Measurements from ENCODE around the gene GLRX5.

Gene GLRX5

GRCh38 chr14:95499354-95499750 is 35.5 kb upstream of the GLRX5 start:
- H3K4me2 ChIP-seq (ENCODE audit: low read depth, low read length, poor library complexity, severe bottlenecking), result no peak overlapping the region
- no peaks in the 10 kb centered on the region for H3K9me3 ChIP-seq (ENCODE audit: insufficient read depth, low read length)
- no peaks in the 10 kb centered on the region for H3K27me3 ChIP-seq (ENCODE audit: low read length)
- H2AFZ ChIP-seq (ENCODE audit: low read depth, low read length, severe bottlenecking), result no peak overlapping the region
- no peaks in the 10 kb centered on the region for H3K79me2 ChIP-seq (ENCODE audit: insufficient read depth, low read length)
- H3F3A ChIP-seq (ENCODE audit: insufficient read depth), result no peaks in the 10 kb centered on the region
- H4K20me1 ChIP-seq (ENCODE audit: low read depth, low read length), result no peaks in the 10 kb centered on the region
- H3K9ac ChIP-seq (ENCODE audit: low read length), result no peak overlapping the region
- no peak overlapping the region for H3K27ac ChIP-seq (ENCODE audit: low read depth, low read length)
- H3K4me3 ChIP-seq (ENCODE audit: insufficient read depth, low read length, poor library complexity, severe bottlenecking), result no peak overlapping the region
- no peaks in the 10 kb centered on the region for H3K36me3 ChIP-seq (ENCODE audit: low read length)
- no peaks in the 10 kb centered on the region for H3K9me2 ChIP-seq (replicated peaks; ENCODE audit: insufficient read depth, low read length)
- TF ChIP-seq, protein P1, sequence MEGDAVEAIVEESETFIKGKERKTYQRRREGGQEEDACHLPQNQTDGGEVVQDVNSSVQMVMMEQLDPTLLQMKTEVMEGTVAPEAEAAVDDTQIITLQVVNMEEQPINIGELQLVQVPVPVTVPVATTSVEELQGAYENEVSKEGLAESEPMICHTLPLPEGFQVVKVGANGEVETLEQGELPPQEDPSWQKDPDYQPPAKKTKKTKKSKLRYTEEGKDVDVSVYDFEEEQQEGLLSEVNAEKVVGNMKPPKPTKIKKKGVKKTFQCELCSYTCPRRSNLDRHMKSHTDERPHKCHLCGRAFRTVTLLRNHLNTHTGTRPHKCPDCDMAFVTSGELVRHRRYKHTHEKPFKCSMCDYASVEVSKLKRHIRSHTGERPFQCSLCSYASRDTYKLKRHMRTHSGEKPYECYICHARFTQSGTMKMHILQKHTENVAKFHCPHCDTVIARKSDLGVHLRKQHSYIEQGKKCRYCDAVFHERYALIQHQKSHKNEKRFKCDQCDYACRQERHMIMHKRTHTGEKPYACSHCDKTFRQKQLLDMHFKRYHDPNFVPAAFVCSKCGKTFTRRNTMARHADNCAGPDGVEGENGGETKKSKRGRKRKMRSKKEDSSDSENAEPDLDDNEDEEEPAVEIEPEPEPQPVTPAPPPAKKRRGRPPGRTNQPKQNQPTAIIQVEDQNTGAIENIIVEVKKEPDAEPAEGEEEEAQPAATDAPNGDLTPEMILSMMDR (IDR thresholded peaks at IDR 0.05; ENCODE audit: insufficient read depth, low read length, poor library complexity, severe bottlenecking), result no peak
- no peak for TF ChIP-seq EZH2phosphoT487 (conservative IDR thresholded peaks at IDR 0.05; ENCODE audit: low read length)

GRCh38 chr14:95500201-95500681 is 34.6 kb upstream of the GLRX5 start:
- Histone ChIP-seq H3K9me3 (ENCODE audit: insufficient read depth, low read length) (no peaks in the 10 kb centered on the region), H3K27ac (ENCODE audit: low read depth, low read length) (no peak overlapping the region), H3K9me2 (replicated peaks; ENCODE audit: insufficient read depth, low read length) (no peaks in the 10 kb centered on the region), H3K4me3 (ENCODE audit: insufficient read depth, low read length, poor library complexity, severe bottlenecking) (no peak overlapping the region), H3F3A (ENCODE audit: insufficient read depth) (no peaks in the 10 kb centered on the region), H3K79me2 (ENCODE audit: insufficient read depth, low read length) (no peaks in the 10 kb centered on the region), H2AFZ (ENCODE audit: low read depth, low read length, severe bottlenecking) (no peak overlapping the region), H3K36me3 (ENCODE audit: low read length) (no peaks in the 10 kb centered on the region), H3K27me3 (ENCODE audit: low read length) (no peaks in the 10 kb centered on the region), H3K9ac (ENCODE audit: low read length) (no peak overlapping the region), H3K4me2 (ENCODE audit: low read depth, low read length, poor library complexity, severe bottlenecking) (no peak overlapping the region), H4K20me1 (ENCODE audit: low read depth, low read length) (no peaks in the 10 kb centered on the region)
- TF ChIP-seq, protein P1 (IDR thresholded peaks at IDR 0.05; ENCODE audit: insufficient read depth, low read length, poor library complexity, severe bottlenecking), result no peak
- TF ChIP-seq EZH2phosphoT487 (conservative IDR thresholded peaks at IDR 0.05; ENCODE audit: low read length), result no peak

DNA sequence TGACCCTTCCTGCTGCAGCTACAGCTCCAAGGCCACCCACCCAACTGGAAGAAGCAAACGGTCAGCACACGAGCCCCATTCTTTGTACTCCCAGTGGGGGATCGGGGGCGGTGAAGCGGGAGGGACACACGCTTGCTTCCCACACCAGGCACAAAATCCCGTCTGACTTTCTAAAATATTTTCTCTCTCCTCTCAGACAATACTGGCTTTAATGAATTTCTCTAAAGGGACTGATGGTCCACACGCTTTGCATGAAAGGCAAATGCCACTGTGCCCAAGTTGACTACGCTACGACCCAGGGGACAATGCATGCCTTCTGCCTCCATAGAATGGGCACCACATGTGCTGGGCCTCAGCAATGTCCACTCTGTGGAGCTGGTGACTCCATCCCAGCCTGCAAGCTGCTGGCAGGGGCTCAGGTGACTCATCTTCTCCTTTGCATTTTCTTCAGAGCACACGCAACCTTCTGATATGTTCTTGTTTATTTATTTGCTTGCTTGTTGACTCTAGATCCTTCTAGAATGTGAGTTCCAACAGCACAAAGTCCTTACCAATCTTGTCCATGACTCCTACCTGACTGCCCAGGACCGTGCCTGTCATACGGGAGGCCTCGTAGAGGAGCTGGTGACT is 34.0 kb upstream of the GLRX5 start:
- Histone ChIP-seq H3F3A (ENCODE audit: insufficient read depth) (no peaks in the 10 kb centered on the region), H3K4me3 (ENCODE audit: insufficient read depth, low read length, poor library complexity, severe bottlenecking) (no peak overlapping the region), H2AFZ (ENCODE audit: low read depth, low read length, severe bottlenecking) (no peak overlapping the region), H3K9ac (ENCODE audit: low read length) (no peak overlapping the region), H3K9me2 (replicated peaks; ENCODE audit: insufficient read depth, low read length) (no peaks in the 10 kb centered on the region), H3K9me3 (ENCODE audit: insufficient read depth, low read length) (no peaks in the 10 kb centered on the region), H3K27me3 (ENCODE audit: low read length) (no peaks in the 10 kb centered on the region), H4K20me1 (ENCODE audit: low read depth, low read length) (no peaks in the 10 kb centered on the region), H3K79me2 (ENCODE audit: insufficient read depth, low read length) (no peaks in the 10 kb centered on the region), H3K36me3 (ENCODE audit: low read length) (no peaks in the 10 kb centered on the region), H3K4me2 (ENCODE audit: low read depth, low read length, poor library complexity, severe bottlenecking) (no peak overlapping the region), H3K27ac (ENCODE audit: low read depth, low read length) (no peak overlapping the region)
- no peak for TF ChIP-seq EZH2phosphoT487 (conservative IDR thresholded peaks at IDR 0.05; ENCODE audit: low read length)
- TF ChIP-seq, protein P1 (IDR thresholded peaks at IDR 0.05; ENCODE audit: insufficient read depth, low read length, poor library complexity, severe bottlenecking), result no peak
